Measurements from ENCODE around the gene ZNF319. TPM values are rescaled to one million over a fixed set of nuclear protein-coding genes. Genes with fewer than 3 reads are reported as not detected.

Gene ZNF319
- total and polyA plus RNA-seq, 4 donors = 0.64 to 3.4 (median 2.6) TPM

DNA sequence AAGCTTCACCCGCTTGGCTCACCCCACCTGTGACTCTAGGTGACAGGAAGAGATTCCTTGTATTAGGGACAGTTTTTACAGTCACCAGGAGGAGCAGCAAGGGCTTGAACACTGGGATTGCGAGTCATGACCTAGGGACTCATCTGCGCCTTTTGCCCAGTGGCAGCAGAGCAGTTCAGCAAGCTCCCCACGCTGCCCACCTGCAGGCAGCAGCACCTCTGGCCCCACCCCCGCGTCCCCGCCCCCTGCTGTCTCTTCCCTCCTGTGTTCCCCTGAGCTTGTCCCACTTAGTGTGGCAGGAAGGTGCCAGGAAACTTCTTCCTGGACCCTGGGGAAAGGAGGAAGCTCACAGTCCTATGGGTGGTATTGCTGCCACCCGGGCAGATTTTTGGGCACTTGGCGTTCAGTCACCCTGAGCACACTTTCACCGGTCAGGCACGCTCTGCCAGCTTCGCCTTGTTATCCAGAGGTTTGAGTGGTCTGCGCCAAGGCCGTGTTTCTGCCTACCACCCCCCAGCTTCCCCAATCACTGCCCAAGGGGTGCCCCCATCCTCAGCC, 33.7 kb upstream of the ZNF319 start (continued):
- TF ChIP-seq EGR1 (IDR thresholded peaks at IDR 0.05; ENCODE audit: low read depth in 2 of 2) (no peak), GABPA (IDR thresholded peaks at IDR 0.05 in 1 of 2, conservative IDR thresholded peaks at IDR 0.05 in 1 of 2) (no peak), YY1 (IDR thresholded peaks at IDR 0.05) (no peak), FOXA1 (IDR thresholded peaks at IDR 0.05) (no peak), HNF4A (conservative IDR thresholded peaks at IDR 0.05) (no peak), JUND (IDR thresholded peaks at IDR 0.05) (no peak), RAD21 (IDR thresholded peaks at IDR 0.05) (no peak)

DNA sequence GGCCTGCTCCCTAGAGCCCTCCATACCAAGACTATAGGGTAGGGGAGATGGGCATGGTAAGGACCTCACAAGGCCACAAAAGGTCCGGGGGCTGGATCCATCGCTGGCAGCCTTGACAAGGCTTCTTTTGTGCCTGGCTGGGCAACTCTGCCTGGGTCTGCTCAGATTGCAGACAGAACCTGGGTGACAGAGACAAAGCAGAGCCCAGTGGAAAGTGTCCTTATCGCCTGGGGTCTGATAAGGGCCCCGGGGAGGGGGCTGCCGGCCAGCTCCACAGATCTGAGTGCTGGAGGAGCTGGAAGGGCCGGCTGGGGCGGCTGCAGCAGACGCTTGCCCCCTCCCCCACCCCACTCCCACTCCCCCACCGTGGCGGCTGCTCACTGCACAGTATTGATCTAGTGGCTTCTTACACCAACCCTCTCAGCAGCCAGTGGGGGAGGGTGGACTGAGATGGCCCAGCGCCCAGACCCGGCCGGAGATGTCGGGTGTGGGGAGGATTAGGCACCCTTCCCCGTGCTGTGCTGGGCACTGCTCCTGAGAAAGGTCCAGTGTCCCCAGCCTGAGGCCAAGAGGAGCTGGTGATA, 32.3 kb upstream of the ZNF319 start:
- Histone ChIP-seq H3K9ac (ENCODE audit: low read depth in 1 of 2, low read length in 2 of 2) (no peak overlapping the region), H3K4me3 (ENCODE audit: low read depth in 1 of 3, low read length in 3 of 3) (no peak overlapping the region), H3K27ac (ENCODE audit: low read depth in 1 of 2, low read length in 2 of 2) (peak overlapping the region; percentile 52 to 55), H3K27me3 (ENCODE audit: control insufficient read depth in 4 of 4, insufficient read depth in 4 of 4, low read length in 3 of 4) (no peaks in the 10 kb centered on the region), H3K36me3 (ENCODE audit: control insufficient read depth in 4 of 4, insufficient read depth in 3 of 4, low read depth in 1 of 4, low read length in 3 of 4) (peaks cover 0 to 4% (median 3%) of the 10 kb centered on the region in 4 donors), H3K4me1 (ENCODE audit: control insufficient read depth in 4 of 4, insufficient read depth in 4 of 4, low read length in 3 of 4) (peaks cover 35 to 72% (median 62%) of the 10 kb centered on the region in 4 donors), H3K9me3 (ENCODE audit: control insufficient read depth in 4 of 4, low read length in 3 of 4) (no peaks in the 10 kb centered on the region)
- peak; percentile 65 for DNase-seq (ENCODE audit: low spot score)
- WGBS = 21% methylated on average over 15 of the region's 15 CpGs
- TF ChIP-seq ZBTB33 (IDR thresholded peaks at IDR 0.05) = no peak
- no peak for TF ChIP-seq ATF3 (IDR thresholded peaks at IDR 0.05)
- peak in 1 of 2 donors; percentile 62 for TF ChIP-seq RAD21 (IDR thresholded peaks at IDR 0.05)
- peak; percentile 48 to 61 for TF ChIP-seq HNF4A (conservative IDR thresholded peaks at IDR 0.05)
- peak; percentile 34 for TF ChIP-seq SP1 (IDR thresholded peaks at IDR 0.05)
- no peak for TF ChIP-seq TAF1 (conservative IDR thresholded peaks at IDR 0.05)
- no peak for TF ChIP-seq MAX (IDR thresholded peaks at IDR 0.05)
- peak; percentile 46 to 71 for TF ChIP-seq RXRA (IDR thresholded peaks at IDR 0.05)
- peak; percentile 33 for TF ChIP-seq HNF4G (IDR thresholded peaks at IDR 0.05)

DNA sequence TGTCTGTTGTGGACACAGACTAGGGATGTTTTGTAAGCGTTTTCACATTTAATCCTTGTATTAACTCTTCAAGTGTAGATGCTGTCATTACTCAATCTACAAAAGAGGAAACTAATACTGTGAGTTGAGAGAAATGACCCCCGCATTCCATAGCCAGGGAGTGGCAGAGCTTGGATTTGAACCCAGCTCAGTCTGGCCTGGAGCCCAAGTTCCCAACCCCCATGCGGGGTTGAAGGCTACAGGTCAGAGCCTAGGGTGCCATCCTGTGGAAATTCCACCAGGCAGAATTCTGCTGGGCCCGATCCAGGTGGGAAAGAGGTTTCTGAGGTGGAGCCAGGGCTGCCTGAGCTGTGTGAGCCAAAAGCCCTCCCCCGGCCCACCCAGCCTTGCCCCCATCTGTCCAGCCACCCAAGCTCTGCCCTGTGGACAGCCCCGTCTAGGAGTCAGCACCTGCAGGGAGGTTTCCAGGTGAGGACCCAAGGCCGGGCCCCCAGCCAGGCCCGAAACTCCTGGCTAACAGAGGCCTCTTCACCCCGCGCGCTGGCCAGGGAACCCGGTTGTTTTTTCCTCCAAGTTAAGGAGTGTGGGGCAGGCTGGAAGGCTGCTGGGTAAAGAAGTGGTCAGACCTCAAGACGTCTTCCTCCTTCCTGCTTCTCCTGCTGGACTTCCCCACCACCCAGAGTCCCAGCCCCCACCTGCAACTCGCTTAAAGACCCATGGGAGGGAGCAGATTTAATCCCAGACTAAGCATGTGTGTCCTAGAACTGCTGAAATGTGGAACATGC, 30.7 kb upstream of the ZNF319 start:
- DNase-seq (ENCODE audit: low spot score) = no peak
- no peaks in the 10 kb centered on the region for H3K36me3 ChIP-seq (ENCODE audit: control insufficient read depth in 4 of 4, insufficient read depth in 3 of 4, low read depth in 1 of 4, low read length in 3 of 4)

More for the DNA sequence above, 30.7 kb upstream of the ZNF319 start:
- TF ChIP-seq NR2F2 (IDR thresholded peaks at IDR 0.05) (peak; percentile 88), RAD21 (IDR thresholded peaks at IDR 0.05) (peak in 1 of 2 donors; percentile 57), EGR1 (IDR thresholded peaks at IDR 0.05; ENCODE audit: low read depth in 2 of 2) (peak in 1 of 2 donors; percentile 20), RXRA (IDR thresholded peaks at IDR 0.05) (peak; percentile 77 to 83), TAF1 (conservative IDR thresholded peaks at IDR 0.05) (no peak), SP1 (IDR thresholded peaks at IDR 0.05) (peak; percentile 43), GABPA (IDR thresholded peaks at IDR 0.05 in 1 of 2, conservative IDR thresholded peaks at IDR 0.05 in 1 of 2) (no peak), HNF4A (conservative IDR thresholded peaks at IDR 0.05) (peak; percentile 63 to 67)
- TF ChIP-seq, protein P1, sequence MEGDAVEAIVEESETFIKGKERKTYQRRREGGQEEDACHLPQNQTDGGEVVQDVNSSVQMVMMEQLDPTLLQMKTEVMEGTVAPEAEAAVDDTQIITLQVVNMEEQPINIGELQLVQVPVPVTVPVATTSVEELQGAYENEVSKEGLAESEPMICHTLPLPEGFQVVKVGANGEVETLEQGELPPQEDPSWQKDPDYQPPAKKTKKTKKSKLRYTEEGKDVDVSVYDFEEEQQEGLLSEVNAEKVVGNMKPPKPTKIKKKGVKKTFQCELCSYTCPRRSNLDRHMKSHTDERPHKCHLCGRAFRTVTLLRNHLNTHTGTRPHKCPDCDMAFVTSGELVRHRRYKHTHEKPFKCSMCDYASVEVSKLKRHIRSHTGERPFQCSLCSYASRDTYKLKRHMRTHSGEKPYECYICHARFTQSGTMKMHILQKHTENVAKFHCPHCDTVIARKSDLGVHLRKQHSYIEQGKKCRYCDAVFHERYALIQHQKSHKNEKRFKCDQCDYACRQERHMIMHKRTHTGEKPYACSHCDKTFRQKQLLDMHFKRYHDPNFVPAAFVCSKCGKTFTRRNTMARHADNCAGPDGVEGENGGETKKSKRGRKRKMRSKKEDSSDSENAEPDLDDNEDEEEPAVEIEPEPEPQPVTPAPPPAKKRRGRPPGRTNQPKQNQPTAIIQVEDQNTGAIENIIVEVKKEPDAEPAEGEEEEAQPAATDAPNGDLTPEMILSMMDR (IDR thresholded peaks at IDR 0.05; ENCODE audit: low read depth, low read length, missing input control) = peak; percentile 28
- Histone ChIP-seq H3K27ac (ENCODE audit: low read depth in 1 of 2, low read length in 2 of 2) (peak overlapping the region; percentile 60 to 64), H3K4me3 (ENCODE audit: low read depth in 1 of 3, low read length in 3 of 3) (no peak overlapping the region), H3K27me3 (ENCODE audit: control insufficient read depth in 4 of 4, insufficient read depth in 4 of 4, low read length in 3 of 4) (no peaks in the 10 kb centered on the region), H3K4me1 (ENCODE audit: control insufficient read depth in 4 of 4, insufficient read depth in 4 of 4, low read length in 3 of 4) (peaks cover 35 to 77% (median 66%) of the 10 kb centered on the region in 4 donors), H3K9ac (ENCODE audit: low read depth in 1 of 2, low read length in 2 of 2) (no peak overlapping the region), H3K9me3 (ENCODE audit: control insufficient read depth in 4 of 4, low read length in 3 of 4) (no peaks in the 10 kb centered on the region)
- 20% methylated on average over 14 of the region's 14 CpGs for WGBS
